NCI-H2227 treated with DMSO at 0.1 percent for 48 hours (cell line): Measurements from ENCODE around the gene GPR149.
A peak's percentile ranks its signal among the peaks of the same experiment; 100 is the strongest.
"Not testable (repeated sequence)": the region's sequence is repeated elsewhere in the genome, so short reads cannot be mapped to it uniquely, and the experiment has no call there.

ENCODE experiments used
- DNase-seq: peaks from one replicate; lab custom pipeline; 2025; lab: John Stamatoyannopoulos, UW

Gene GPR149

GRCh38 chr3:154430014-154430413, at the start of gene GPR149:
Gene GPR149 (minus strand): TSS chr3:154430190. CDS start chr3:154429615, 575 bp downstream.
- peak; percentile 2 for DNase-seq

GRCh38 chr3:154473769-154474168, 43.8 kb upstream of the GPR149 start:
- no peak for DNase-seq

- no peak for DNase-seq
Observed at GRCh38 chr3:154469585-154469984, 39.6 kb upstream of the GPR149 start.

GRCh38 chr3:154464440-154465190, 34.6 kb upstream of the GPR149 start:
- DNase-seq = no peak

- DNase-seq = no peak
Observed at GRCh38 chr3:154458560-154458959, 28.6 kb upstream of the GPR149 start.

- not testable (repeated sequence) for DNase-seq
Observed at GRCh38 chr3:154439081-154439480, 9.1 kb upstream of the GPR149 start.

GRCh38 chr3:154431043-154431442, 1.1 kb upstream of the GPR149 start:
- no peak for DNase-seq

- DNase-seq = peak; percentile 1
Observed at GRCh38 chr3:154428286-154429206, 1.4 kb downstream of the GPR149 start.

GRCh38 chr3:154427685-154428285, 2.2 kb downstream of the GPR149 start:
- peak; percentile 8 for DNase-seq

GRCh38 chr3:154422694-154423093, 7.3 kb downstream of the GPR149 start:
- no peak for DNase-seq

GRCh38 chr3:154421083-154421482, 8.9 kb downstream of the GPR149 start:
- DNase-seq = no peak

GRCh38 chr3:154398084-154398967, 31.7 kb downstream of the GPR149 start:
- DNase-seq = no peak

GRCh38 chr3:154389861-154390260, 40.1 kb downstream of the GPR149 start:
- no peak for DNase-seq

- no peak for DNase-seq
Observed at GRCh38 chr3:154384479-154384878, 45.5 kb downstream of the GPR149 start.

- DNase-seq = no peak
Observed at GRCh38 chr3:154378311-154378710, 51.7 kb downstream of the GPR149 start.

- no peak for DNase-seq
Observed at GRCh38 chr3:154367221-154367620, 62.8 kb downstream of the GPR149 start.

GRCh38 chr3:154364849-154365248, 65.1 kb downstream of the GPR149 start:
- DNase-seq = no peak

GRCh38 chr3:154361099-154361498, 68.9 kb downstream of the GPR149 start:
- DNase-seq = no peak

GRCh38 chr3:154356009-154356408, 74.0 kb downstream of the GPR149 start:
- DNase-seq = no peak

- no peak for DNase-seq
Observed at GRCh38 chr3:154349223-154349622, 80.8 kb downstream of the GPR149 start.

- no peak for DNase-seq
Observed at GRCh38 chr3:154345422-154346122, 84.4 kb downstream of the GPR149 start.
